Liver (tissue), 9 donors: ENCODE results near the gene HTR6. TPM values are rescaled to one million over a fixed set of nuclear protein-coding genes. Genes with fewer than 3 reads are reported as not detected.
A peak's percentile ranks its signal among the peaks of the same experiment; 100 is the strongest.

Experiments used
- DNase-seq: peaks from one replicate; pipeline ENCODE4 v3.0.0-alpha.2; 2017; ENCODE audit warnings: low spot score
- H3K27ac ChIP-seq, 2 donors: one replicate each; pipeline ENCODE4 v1.7.0; 2013; ENCODE audit warnings: inconsistent platforms in 2 of 2, low read length in 2 of 2, control low read depth in 1 of 2, low read depth in 1 of 2, mild to moderate bottlenecking in 1 of 2
- H3K27me3 ChIP-seq, 4 donors: one replicate each; pipeline versions ENCODE4 v1.6.1 to v1.7.0; 2013; ENCODE audit warnings: low read length in 3 of 4, inconsistent platforms in 1 of 4, mild to moderate bottlenecking in 1 of 4, moderate library complexity in 1 of 4; ENCODE audit not compliant: control insufficient read depth in 4 of 4, insufficient read depth in 4 of 4
- H3K36me3 ChIP-seq, 4 donors: one replicate each; pipeline versions ENCODE4 v1.6.1 to v1.7.0; 2013; ENCODE audit warnings: low read length in 3 of 4, mild to moderate bottlenecking in 3 of 4, low read depth in 1 of 4, moderate library complexity in 1 of 4; ENCODE audit not compliant: control insufficient read depth in 4 of 4, insufficient read depth in 3 of 4
- H3K4me1 ChIP-seq, 4 donors: one replicate each; pipeline versions ENCODE4 v1.6.1 to v1.7.0; 2013; ENCODE audit warnings: low read length in 3 of 4, mild to moderate bottlenecking in 3 of 4, moderate library complexity in 1 of 4; ENCODE audit not compliant: control insufficient read depth in 4 of 4, insufficient read depth in 4 of 4
- H3K4me3 ChIP-seq, 3 donors: one replicate each; pipeline versions ENCODE4 v1.6.1 to v1.7.0; 2013; ENCODE audit warnings: low read length in 3 of 3, control low read depth in 1 of 3, low read depth in 1 of 3, mild to moderate bottlenecking in 1 of 3
- H3K9ac ChIP-seq, 2 donors: one replicate each; pipeline ENCODE4 v1.7.0; 2013; ENCODE audit warnings: low read length in 2 of 2, mild to moderate bottlenecking in 2 of 2, moderate library complexity in 2 of 2, control low read depth in 1 of 2, low read depth in 1 of 2
- H3K9me3 ChIP-seq, 4 donors: one replicate each; pipeline versions ENCODE4 v1.6.1 to v1.7.0; 2013; ENCODE audit warnings: low read length in 3 of 4; ENCODE audit not compliant: control insufficient read depth in 4 of 4
- EGR1 ChIP-seq, 2 donors: IDR thresholded peaks; 2 replicates each; pipeline ENCODE4 v1.6.1; 2016 to 2018; ENCODE audit warnings: antibody characterized with exemption in 2 of 2, low read depth in 2 of 2
- FOXA1 ChIP-seq: IDR thresholded peaks from 2 replicates; pipeline ENCODE4 v1.6.1; 2016; ENCODE audit warnings: antibody characterized with exemption
- FOXA2 ChIP-seq: IDR thresholded peaks from 2 replicates; pipeline ENCODE4 v1.6.1; 2016; ENCODE audit warnings: antibody characterized with exemption
- HNF4A ChIP-seq, 2 donors: conservative IDR thresholded peaks; 2 replicates each; pipeline ENCODE4 v1.6.1; 2016; ENCODE audit warnings: antibody characterized with exemption in 2 of 2, mild to moderate bottlenecking in 2 of 2
- HNF4G ChIP-seq: IDR thresholded peaks from 2 replicates; pipeline ENCODE4 v1.6.1; 2016; ENCODE audit warnings: antibody characterized with exemption
- JUND ChIP-seq, 2 donors: IDR thresholded peaks; 2 replicates each; pipeline ENCODE4 v1.6.1; 2016; ENCODE audit warnings: antibody characterized with exemption in 2 of 2
- NR2F2 ChIP-seq: IDR thresholded peaks from 2 replicates; pipeline ENCODE4 v1.6.1; 2016; ENCODE audit warnings: antibody characterized with exemption
- RAD21 ChIP-seq, 2 donors: IDR thresholded peaks; 2 replicates each; pipeline ENCODE4 v1.6.1; 2016; ENCODE audit warnings: antibody characterized with exemption in 2 of 2, mild to moderate bottlenecking in 2 of 2
- RXRA ChIP-seq, 2 donors: IDR thresholded peaks; 2 replicates each; pipeline ENCODE4 v1.6.1; 2017 to 2018; ENCODE audit warnings: antibody characterized with exemption in 2 of 2, mild to moderate bottlenecking in 1 of 2
- SP1 ChIP-seq: IDR thresholded peaks from 2 replicates; pipeline ENCODE4 v1.6.1; 2018; ENCODE audit warnings: antibody characterized with exemption, mild to moderate bottlenecking
- TAF1 ChIP-seq: conservative IDR thresholded peaks from 2 replicates; pipeline ENCODE4 v1.6.1; 2016; ENCODE audit warnings: antibody characterized with exemption, mild to moderate bottlenecking
- YY1 ChIP-seq: IDR thresholded peaks from 2 replicates; pipeline ENCODE4 v1.6.1; 2016; ENCODE audit warnings: antibody characterized with exemption, mild to moderate bottlenecking
- WGBS: extraction: QIAGEN DNeasy Blood & Tissue Kit; methylation state at CpG from one replicate; pipeline ENCODE4 v1.1.7; 2013; 5-methylcytosine and 5-hydroxymethylcytosine counted together
- polyA plus RNA-seq, 2 donors: library from polyadenylated mRNA; stranded (reverse) in 1 of 2; unstranded in 1 of 2; fragments of 200-250 nt in 1 of 2; fragments of >200 nt in 1 of 2; fragmentation: Nextera tagmentation in 1 of 2; extraction: Ambion mirVana in 1 of 2; gene quantifications; one replicate each; pipeline versions ENCODE4 v1.2.1 to v1.2.3, GENCODE V29; 2013 to 2015
- total RNA-seq, 2 donors: library from RNA; depleted of rRNA; stranded (reverse); fragments of >200 nt; gene quantifications; one replicate each; pipeline ENCODE4 v1.2.3, GENCODE V29; 2014
- TF ChIP-seq, protein P1 (sequence below): IDR thresholded peaks from 2 replicates; pipeline ENCODE4 v1.6.1; 2016; ENCODE audit warnings: antibody characterized with exemption
- TF ChIP-seq, protein P2 (sequence below): fragments of 150-350 bp; IDR thresholded peaks from 2 replicates; pipeline ENCODE4 v1.5.1; 2017; ENCODE audit warnings: improper control_type of control experiment, low read depth, low read length; ENCODE audit not compliant: missing input control
- TF ChIP-seq, protein P3 (sequence below): IDR thresholded peaks from 2 replicates; pipeline ENCODE4 v1.6.1; 2016; ENCODE audit warnings: antibody characterized with exemption, mild to moderate bottlenecking
- TF ChIP-seq, protein P4 (sequence below): IDR thresholded peaks from 2 replicates; pipeline ENCODE4 v1.6.1; 2016; ENCODE audit warnings: antibody characterized with exemption
- donor health status: healthy.
- donor health status: healthy.
- donor health status: healthy.
- donor health status: healthy.
- donor health status: healthy.

HTR6 gene
- total and polyA plus RNA-seq, 4 donors = not detected

DNA sequence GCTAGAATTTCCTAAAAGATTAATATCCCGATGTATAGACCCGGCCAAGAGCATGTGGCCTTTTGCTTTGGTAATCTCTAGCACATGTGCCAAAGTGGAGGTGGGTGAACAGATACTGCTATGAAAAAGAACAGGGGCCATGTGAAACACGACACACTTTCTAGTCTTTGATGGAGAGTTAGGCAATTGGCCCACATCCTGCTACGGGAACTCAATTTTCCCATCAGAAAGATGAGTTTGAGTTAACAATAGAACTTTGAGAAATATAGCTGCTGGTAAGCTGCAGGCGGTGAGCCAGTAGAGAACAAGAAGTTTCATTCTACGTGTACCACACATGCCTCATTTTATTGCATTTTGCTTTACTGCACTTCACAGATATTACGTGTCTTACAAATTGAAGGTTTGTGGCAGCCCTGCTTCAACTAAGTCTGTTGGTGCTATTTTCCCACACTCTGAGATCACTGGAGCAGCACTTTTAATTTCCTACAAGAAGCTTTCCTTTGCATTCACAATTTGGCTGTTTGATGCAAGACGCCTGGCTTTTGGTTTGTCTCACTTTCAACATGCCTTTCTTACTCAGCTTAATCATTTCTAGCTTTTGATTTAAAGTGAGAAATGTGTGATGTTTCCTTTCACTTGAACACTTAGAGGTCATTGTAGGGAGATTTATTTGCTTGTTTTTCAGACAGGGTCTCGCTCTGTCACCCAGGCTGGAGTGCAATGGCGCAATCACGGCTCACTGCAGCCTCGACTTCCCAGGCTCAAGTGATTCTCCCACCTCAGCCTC, 46.3 kb downstream of the HTR6 start:
- H3K9ac ChIP-seq = no peak overlapping the region
- TF ChIP-seq TAF1 (no peak), FOXA1 (no peak), JUND (IDR thresholded peaks at IDR 0.05) (no peak), SP1 (no peak), HNF4A (conservative IDR thresholded peaks at IDR 0.05) (no peak), EGR1 (IDR thresholded peaks at IDR 0.05; ENCODE audit: low read depth in 2 of 2) (no peak), YY1 (no peak), NR2F2 (no peak), RAD21 (IDR thresholded peaks at IDR 0.05) (no peak)
- TF ChIP-seq, protein P1, sequence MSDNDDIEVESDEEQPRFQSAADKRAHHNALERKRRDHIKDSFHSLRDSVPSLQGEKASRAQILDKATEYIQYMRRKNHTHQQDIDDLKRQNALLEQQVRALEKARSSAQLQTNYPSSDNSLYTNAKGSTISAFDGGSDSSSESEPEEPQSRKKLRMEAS = no peak
- TF ChIP-seq, protein P2, sequence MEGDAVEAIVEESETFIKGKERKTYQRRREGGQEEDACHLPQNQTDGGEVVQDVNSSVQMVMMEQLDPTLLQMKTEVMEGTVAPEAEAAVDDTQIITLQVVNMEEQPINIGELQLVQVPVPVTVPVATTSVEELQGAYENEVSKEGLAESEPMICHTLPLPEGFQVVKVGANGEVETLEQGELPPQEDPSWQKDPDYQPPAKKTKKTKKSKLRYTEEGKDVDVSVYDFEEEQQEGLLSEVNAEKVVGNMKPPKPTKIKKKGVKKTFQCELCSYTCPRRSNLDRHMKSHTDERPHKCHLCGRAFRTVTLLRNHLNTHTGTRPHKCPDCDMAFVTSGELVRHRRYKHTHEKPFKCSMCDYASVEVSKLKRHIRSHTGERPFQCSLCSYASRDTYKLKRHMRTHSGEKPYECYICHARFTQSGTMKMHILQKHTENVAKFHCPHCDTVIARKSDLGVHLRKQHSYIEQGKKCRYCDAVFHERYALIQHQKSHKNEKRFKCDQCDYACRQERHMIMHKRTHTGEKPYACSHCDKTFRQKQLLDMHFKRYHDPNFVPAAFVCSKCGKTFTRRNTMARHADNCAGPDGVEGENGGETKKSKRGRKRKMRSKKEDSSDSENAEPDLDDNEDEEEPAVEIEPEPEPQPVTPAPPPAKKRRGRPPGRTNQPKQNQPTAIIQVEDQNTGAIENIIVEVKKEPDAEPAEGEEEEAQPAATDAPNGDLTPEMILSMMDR = no peak
- 92% methylated on average over 12 of the region's 12 CpGs for WGBS
- DNase-seq = no peak
- no peak overlapping the region for H3K4me3 ChIP-seq
- no peaks in the 10 kb centered on the region for H3K9me3 ChIP-seq
- H3K27me3 ChIP-seq = no peaks in the 10 kb centered on the region
- H3K27ac ChIP-seq = no peak overlapping the region
- no peaks in the 10 kb centered on the region for H3K4me1 ChIP-seq
- H3K36me3 ChIP-seq = peaks cover 0 to 2% (median 0%) of the 10 kb centered on the region in 4 donors

DNA sequence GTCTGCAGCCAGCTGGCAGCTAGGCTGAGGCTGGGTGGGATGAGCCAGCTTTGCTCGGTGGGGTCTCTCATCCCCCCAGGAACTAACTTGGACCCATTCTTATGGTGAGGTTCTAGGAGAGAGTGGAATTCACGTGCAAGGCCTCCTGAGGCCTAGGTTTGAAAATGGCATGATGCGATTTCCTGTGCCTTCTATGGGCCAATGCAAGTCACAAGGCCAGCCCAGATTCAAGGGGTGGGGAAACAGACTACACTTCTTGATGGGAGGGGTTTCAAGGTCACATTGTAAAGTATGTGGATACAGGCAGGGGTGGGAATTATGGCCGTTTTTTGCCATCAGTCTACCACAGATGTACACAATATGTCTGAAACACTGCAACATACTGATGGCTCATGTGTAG, 48.3 kb downstream of the HTR6 start:
- Histone ChIP-seq H3K36me3 (peaks cover 0 to 2% (median under 1%) of the 10 kb centered on the region in 4 donors), H3K27me3 (no peaks in the 10 kb centered on the region), H3K4me1 (no peaks in the 10 kb centered on the region), H3K9me3 (no peaks in the 10 kb centered on the region), H3K4me3 (no peak overlapping the region), H3K9ac (no peak overlapping the region), H3K27ac (no peak overlapping the region)
- TF ChIP-seq YY1 = no peak
- no peak for TF ChIP-seq FOXA2
- no peak for DNase-seq
- WGBS = 88% methylated on average over 4 of the region's 4 CpGs

DNA sequence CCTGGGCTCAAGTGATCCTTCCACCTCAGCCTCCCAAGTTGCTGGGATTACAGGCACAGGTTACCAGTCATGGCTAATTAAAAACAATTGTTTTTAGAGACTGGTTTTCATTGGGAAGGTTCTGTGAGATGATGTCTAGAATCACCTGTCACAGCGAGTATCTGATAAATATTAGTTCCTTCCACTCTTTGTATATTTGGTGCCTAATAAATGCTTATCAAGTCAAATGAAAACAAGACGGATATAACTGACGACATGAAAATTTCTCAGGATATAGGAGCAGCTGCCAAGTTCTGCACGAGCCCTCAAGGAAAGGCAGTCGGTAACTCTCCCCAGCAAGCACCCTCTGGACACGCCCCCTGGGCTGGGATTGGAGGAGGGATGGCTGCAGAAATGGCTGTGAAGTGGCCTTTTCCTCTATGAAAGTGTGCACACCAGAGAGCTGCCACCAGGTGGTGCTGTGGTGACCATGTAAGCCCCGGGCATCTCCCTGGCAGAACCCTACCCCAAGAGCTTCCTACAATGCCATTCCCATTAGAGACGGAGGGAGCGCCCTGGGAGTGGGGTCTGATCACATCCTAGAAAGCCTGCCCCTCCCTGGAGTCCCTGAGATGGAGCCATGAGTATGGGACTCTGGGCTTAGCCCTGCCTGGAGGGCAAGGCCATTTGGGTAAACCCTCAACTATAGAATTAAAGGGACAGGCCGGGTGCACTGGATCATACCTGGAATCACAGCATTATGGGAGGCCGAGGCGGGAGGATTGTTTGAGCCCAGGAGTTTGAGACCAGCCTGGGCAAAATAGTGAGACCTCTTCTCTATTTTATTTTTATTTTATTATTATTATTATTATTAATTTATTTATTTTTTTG, 50.9 kb downstream of the HTR6 start:
- TF ChIP-seq TAF1 (no peak), EGR1 (IDR thresholded peaks at IDR 0.05; ENCODE audit: low read depth in 2 of 2) (no peak), YY1 (peak; percentile 43), HNF4A (conservative IDR thresholded peaks at IDR 0.05) (peak in 1 of 2 donors; percentile 6), FOXA2 (no peak), FOXA1 (no peak), SP1 (no peak), HNF4G (no peak), RAD21 (IDR thresholded peaks at IDR 0.05) (peak; percentile 76 to 85), RXRA (IDR thresholded peaks at IDR 0.05) (peak in 1 of 2 donors; percentile 24), JUND (IDR thresholded peaks at IDR 0.05) (no peak)
- TF ChIP-seq, protein P2 = peak; percentile 78
- TF ChIP-seq, protein P3, sequence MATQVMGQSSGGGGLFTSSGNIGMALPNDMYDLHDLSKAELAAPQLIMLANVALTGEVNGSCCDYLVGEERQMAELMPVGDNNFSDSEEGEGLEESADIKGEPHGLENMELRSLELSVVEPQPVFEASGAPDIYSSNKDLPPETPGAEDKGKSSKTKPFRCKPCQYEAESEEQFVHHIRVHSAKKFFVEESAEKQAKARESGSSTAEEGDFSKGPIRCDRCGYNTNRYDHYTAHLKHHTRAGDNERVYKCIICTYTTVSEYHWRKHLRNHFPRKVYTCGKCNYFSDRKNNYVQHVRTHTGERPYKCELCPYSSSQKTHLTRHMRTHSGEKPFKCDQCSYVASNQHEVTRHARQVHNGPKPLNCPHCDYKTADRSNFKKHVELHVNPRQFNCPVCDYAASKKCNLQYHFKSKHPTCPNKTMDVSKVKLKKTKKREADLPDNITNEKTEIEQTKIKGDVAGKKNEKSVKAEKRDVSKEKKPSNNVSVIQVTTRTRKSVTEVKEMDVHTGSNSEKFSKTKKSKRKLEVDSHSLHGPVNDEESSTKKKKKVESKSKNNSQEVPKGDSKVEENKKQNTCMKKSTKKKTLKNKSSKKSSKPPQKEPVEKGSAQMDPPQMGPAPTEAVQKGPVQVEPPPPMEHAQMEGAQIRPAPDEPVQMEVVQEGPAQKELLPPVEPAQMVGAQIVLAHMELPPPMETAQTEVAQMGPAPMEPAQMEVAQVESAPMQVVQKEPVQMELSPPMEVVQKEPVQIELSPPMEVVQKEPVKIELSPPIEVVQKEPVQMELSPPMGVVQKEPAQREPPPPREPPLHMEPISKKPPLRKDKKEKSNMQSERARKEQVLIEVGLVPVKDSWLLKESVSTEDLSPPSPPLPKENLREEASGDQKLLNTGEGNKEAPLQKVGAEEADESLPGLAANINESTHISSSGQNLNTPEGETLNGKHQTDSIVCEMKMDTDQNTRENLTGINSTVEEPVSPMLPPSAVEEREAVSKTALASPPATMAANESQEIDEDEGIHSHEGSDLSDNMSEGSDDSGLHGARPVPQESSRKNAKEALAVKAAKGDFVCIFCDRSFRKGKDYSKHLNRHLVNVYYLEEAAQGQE = no peak
- TF ChIP-seq, protein P4, sequence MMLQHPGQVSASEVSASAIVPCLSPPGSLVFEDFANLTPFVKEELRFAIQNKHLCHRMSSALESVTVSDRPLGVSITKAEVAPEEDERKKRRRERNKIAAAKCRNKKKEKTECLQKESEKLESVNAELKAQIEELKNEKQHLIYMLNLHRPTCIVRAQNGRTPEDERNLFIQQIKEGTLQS = no peak
- Histone ChIP-seq H3K4me1 (no peaks in the 10 kb centered on the region), H3K27ac (no peak overlapping the region), H3K36me3 (peaks cover 0 to 2% (median under 1%) of the 10 kb centered on the region in 4 donors), H3K9me3 (no peaks in the 10 kb centered on the region), H3K4me3 (no peak overlapping the region), H3K27me3 (no peaks in the 10 kb centered on the region), H3K9ac (no peak overlapping the region)
- peak; percentile 79 for DNase-seq
- 44% methylated on average over 12 of the region's 12 CpGs for WGBS
